Transverse colon (tissue), 4 donors: ENCODE measurements around the gene STAC3. TPM values are rescaled to one million over a fixed set of nuclear protein-coding genes. Genes with fewer than 3 reads are reported as not detected.

Source experiments
- DNase-seq: peaks from one replicate; pipeline ENCODE4 v3.0.0-alpha.2; 2019
- H3K27ac ChIP-seq, 4 donors: fragments of 200-600 bp; sonication (generic); 2 replicates each; pipeline ENCODE4 v1.5.1; 2016 to 2018; ENCODE audit warnings: inconsistent platforms in 4 of 4
- H3K27me3 ChIP-seq: fragments of 200-600 bp; sonication (generic); 2 replicates; pipeline ENCODE4 v1.5.1; 2017; ENCODE audit warnings: inconsistent platforms
- H3K36me3 ChIP-seq, 4 donors: fragments of 200-600 bp; sonication (generic); 2 replicates each; pipeline ENCODE4 v1.5.1; 2017 to 2019; ENCODE audit warnings: inconsistent platforms in 4 of 4
- H3K4me1 ChIP-seq, 4 donors: fragments of 200-600 bp; sonication (generic); 2 replicates each; pipeline ENCODE4 v1.5.1; 2017 to 2020; ENCODE audit warnings: inconsistent platforms in 4 of 4
- H3K4me3 ChIP-seq, 4 donors: fragments of 200-600 bp; sonication (generic); 1 replicate in 1 of 4; 2 replicates in 3 of 4; pipeline versions ENCODE4 v1.5.1 to v1.6.1; 2017 to 2019; ENCODE audit warnings: inconsistent platforms in 4 of 4
- H3K9me3 ChIP-seq, 2 donors: fragments of 200-600 bp; sonication (generic); 2 replicates each; pipeline ENCODE4 v1.5.1; 2017 to 2019; ENCODE audit warnings: inconsistent platforms in 2 of 2
- EP300 ChIP-seq: sonication (generic); formaldehyde crosslinking; IDR thresholded peaks from one replicate; pipeline ENCODE4 v1.6.1; 2017; ENCODE audit warnings: antibody characterized with exemption, low read depth
- POLR2A ChIP-seq: fragments of 450-650 bp; IDR thresholded peaks from one replicate; pipeline ENCODE4 v1.6.1; 2016; ENCODE audit warnings: antibody characterized with exemption, mild to moderate bottlenecking, moderate library complexity
- POLR2AphosphoS5 ChIP-seq, 3 donors: sonication (generic); formaldehyde crosslinking; IDR thresholded peaks; one replicate each; pipeline ENCODE4 v1.6.1; 2016; ENCODE audit warnings: antibody characterized with exemption in 3 of 3
- WGBS, 2 donors: methylation state at CpG; one replicate each; pipeline ENCODE4 v1.1.5; 2018; ENCODE audit warnings: low coverage in 1 of 2; 5-methylcytosine and 5-hydroxymethylcytosine counted together
- in situ Hi-C, 4 donors: fragments of 200-750 bp; cut with MboI; loops; one replicate each; pipeline versions ENCODE4 v1.15.0 to v1.15.1; 2017; ENCODE audit warnings: low sequenced_read_pairs in 3 of 4, low pct_ligation_motif_present in 1 of 4, low pct_unique_long_range_greater_than_20kb in 1 of 4
- intact Hi-C: fragments of 100-400 bp; cut with DNase I; formaldehyde crosslinking; loops from one replicate; pipeline ENCODE4 v1.15.1; 2023; ENCODE audit warnings: low total_unique reads
- total RNA-seq, 4 donors: library from RNA; depleted of rRNA; stranded (reverse); fragments of >200 nt; gene quantifications; one replicate each; pipeline ENCODE4 v1.1.0, GENCODE V29; 2016
- TF ChIP-seq, protein P1 (sequence below), 5 experiments: fragments of 200-600 bp in 3 of 5; fragments of 450-650 bp in 2 of 5; sonication (generic) in 3 of 5; IDR thresholded peaks; 1 replicate in 2 of 5; 2 replicates in 3 of 5; pipeline ENCODE4 v1.5.1; 2016 to 2017; ENCODE audit warnings: antibody characterized with exemption in 5 of 5, inconsistent platforms in 3 of 5, mild to moderate bottlenecking in 2 of 5, moderate library complexity in 1 of 5

STAC3 gene
- total RNA-seq, 4 donors from 2014 or later = 1.8 to 3.3 (median 1.9) TPM

DNA sequence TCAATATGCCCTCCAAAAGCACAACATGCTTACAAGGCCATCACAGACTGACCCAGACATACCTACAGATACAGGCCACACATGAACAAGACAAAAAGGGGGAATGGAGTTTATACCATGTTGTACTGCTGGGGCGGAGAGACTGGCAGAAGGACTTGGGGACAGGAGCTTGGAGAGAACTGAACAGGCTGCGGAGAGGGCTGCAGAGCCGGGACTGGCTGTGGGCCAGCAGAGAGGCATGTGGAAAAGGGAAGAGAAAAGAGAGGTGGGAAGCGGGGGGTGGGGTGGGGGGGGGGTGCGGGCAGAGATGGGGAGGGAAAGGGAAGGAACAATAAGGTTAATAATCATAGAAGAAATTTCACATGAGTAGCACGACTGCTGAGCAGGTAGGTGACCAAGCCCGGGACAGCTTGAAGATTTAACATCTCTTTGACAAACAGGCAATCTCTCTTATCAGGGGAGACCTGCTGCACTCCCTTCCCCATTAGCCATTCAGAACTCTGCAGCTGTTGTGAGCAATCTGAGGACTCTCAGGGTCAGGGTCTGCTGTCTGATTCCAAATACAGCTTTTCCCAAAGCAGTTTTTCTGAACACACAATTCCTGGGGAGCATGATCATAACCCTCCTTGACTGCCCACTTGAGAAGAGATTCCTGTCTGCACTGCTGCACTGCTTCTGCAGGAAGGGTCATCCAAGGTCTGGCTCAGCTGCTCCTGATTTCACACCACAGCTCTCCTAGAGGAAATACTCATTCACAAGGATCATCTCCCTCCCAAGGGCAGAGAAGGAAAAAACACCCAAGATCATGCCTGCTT lies 21.6 kb upstream of the STAC3 start:
- Histone ChIP-seq H3K9me3 (no peaks in the 10 kb centered on the region), H3K27me3 (no peaks in the 10 kb centered on the region), H3K27ac (no peak overlapping the region), H3K4me1 (no peaks in the 10 kb centered on the region), H3K4me3 (no peak overlapping the region), H3K36me3 (peaks cover 0 to 47% (median 12%) of the 10 kb centered on the region in 4 donors)
- DNase-seq = no peak
- intact Hi-C loops (no loop called here), in situ Hi-C loops (no loop called here)
- WGBS, 2 donors = 73 to 80% methylated on average over 3 to 7 of the region's 7 CpGs
- no peak for TF ChIP-seq POLR2A
- TF ChIP-seq POLR2AphosphoS5 (IDR thresholded peaks at IDR 0.05) = no peak
- TF ChIP-seq, protein P1, sequence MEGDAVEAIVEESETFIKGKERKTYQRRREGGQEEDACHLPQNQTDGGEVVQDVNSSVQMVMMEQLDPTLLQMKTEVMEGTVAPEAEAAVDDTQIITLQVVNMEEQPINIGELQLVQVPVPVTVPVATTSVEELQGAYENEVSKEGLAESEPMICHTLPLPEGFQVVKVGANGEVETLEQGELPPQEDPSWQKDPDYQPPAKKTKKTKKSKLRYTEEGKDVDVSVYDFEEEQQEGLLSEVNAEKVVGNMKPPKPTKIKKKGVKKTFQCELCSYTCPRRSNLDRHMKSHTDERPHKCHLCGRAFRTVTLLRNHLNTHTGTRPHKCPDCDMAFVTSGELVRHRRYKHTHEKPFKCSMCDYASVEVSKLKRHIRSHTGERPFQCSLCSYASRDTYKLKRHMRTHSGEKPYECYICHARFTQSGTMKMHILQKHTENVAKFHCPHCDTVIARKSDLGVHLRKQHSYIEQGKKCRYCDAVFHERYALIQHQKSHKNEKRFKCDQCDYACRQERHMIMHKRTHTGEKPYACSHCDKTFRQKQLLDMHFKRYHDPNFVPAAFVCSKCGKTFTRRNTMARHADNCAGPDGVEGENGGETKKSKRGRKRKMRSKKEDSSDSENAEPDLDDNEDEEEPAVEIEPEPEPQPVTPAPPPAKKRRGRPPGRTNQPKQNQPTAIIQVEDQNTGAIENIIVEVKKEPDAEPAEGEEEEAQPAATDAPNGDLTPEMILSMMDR (IDR thresholded peaks at IDR 0.05) = no peak
- no peak for TF ChIP-seq EP300

DNA sequence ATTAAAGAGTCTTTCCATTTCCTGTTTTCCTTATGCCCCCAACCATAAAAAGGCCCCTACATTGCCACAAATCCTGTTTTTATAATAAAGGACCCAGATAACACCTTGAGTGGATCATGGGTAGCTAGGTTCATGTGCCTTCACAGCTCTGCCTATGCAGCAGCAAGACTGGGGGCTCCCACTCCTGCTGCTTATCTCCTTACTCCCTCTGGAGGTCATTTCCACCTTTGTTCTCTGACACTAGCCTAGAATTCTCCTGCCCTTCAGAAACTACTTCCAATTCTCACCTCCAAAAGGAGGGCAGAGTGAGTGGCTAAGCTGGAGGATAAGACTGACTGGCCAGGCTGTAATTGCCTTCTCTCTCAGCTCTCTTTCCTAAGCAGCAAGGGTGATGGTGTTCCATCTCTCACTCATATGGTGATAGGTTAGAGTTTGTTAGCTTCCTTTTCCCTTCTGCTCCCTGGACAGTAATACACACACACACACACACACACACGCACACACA lies 20.0 kb upstream of the STAC3 start:
- Histone ChIP-seq H3K4me1 (no peaks in the 10 kb centered on the region), H3K36me3 (peaks cover 0 to 56% (median 12%) of the 10 kb centered on the region in 4 donors), H3K27me3 (no peaks in the 10 kb centered on the region), H3K9me3 (no peaks in the 10 kb centered on the region), H3K27ac (no peak overlapping the region), H3K4me3 (no peak overlapping the region)
- WGBS, 2 donors = 100% methylated on average over 1 of the region's 1 CpG; no CpG with 5 or more reads in 1 of the 2 donors
- DNase-seq = no peak
- intact Hi-C loops = no loop called here
- in situ Hi-C loops = no loop called here
- TF ChIP-seq POLR2AphosphoS5 (IDR thresholded peaks at IDR 0.05) (no peak), EP300 (no peak), POLR2A (no peak)
- TF ChIP-seq, protein P1 (IDR thresholded peaks at IDR 0.05) = no peak

DNA sequence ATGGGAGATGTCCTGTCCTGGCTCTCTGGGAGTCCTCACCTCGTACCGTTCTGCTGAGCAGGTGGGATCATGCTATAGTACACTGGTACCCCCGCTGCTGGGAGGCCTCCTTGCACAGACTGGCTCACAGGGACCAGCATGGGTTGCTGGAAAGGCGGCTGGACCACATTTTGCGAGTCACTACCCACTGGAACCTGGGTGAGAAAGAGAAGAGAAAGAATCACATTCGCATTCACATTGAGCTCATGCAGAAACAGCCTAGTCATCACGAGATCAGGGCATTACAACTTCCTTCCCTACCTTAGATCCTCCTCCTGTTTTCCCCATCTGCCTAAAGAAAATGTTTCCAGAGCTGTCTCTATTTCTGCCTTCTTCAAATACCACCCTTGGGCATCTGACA lies 17.3 kb upstream of the STAC3 start:
- 93% methylated on average over 7 of the region's 7 CpGs; no CpG with 5 or more reads in 1 of the 2 donors for WGBS, 2 donors
- in situ Hi-C loops = no loop called here

DNA sequence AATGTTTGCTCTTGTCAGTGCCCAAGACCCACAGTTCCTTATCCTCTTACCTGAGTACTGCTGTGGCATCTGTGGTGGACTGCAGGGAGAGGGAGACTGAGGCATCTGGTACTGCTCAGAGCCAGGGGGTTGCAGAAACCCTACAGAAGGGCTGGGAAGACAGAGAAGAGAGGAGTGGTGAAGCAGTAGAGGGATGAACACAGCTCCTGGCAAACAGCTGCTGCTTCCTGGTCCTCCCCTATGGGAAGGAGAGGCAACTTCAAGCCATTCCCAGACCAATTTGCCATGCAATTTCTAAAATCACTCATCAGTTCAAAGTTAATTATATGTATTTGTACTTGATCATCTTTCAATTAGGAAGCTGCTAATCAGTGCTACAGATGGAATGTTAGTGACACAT lies 15.7 kb upstream of the STAC3 start:
- H3K4me1 ChIP-seq = no peaks in the 10 kb centered on the region
- H3K27me3 ChIP-seq = no peaks in the 10 kb centered on the region
- intact Hi-C loops = no loop called here
- H3K9me3 ChIP-seq = no peaks in the 10 kb centered on the region
- in situ Hi-C loops = no loop called here
- H3K4me3 ChIP-seq = no peak overlapping the region
- DNase-seq = no peak
- no peak overlapping the region for H3K27ac ChIP-seq
- H3K36me3 ChIP-seq = peaks cover 0 to 51% (median 12%) of the 10 kb centered on the region in 4 donors
- TF ChIP-seq EP300 (no peak), POLR2A (no peak), POLR2AphosphoS5 (IDR thresholded peaks at IDR 0.05) (no peak)
- TF ChIP-seq, protein P1 (IDR thresholded peaks at IDR 0.05) = no peak

More for the DNA sequence above, 17.3 kb upstream of the STAC3 start:
- Histone ChIP-seq H3K27me3 (no peaks in the 10 kb centered on the region), H3K4me3 (no peak overlapping the region), H3K36me3 (peaks cover 0 to 51% (median 12%) of the 10 kb centered on the region in 4 donors), H3K4me1 (no peaks in the 10 kb centered on the region), H3K9me3 (no peaks in the 10 kb centered on the region), H3K27ac (no peak overlapping the region)
- no peak for TF ChIP-seq EP300
- TF ChIP-seq POLR2AphosphoS5 (IDR thresholded peaks at IDR 0.05) = no peak
- no peak for DNase-seq
- intact Hi-C loops = loop anchor here (1.0 kb wide), 1 partner anchor 25 kb away; no protein-coding TSS in a partner anchor
